ENCODE data around the gene AGAP3. TPM values are rescaled to one million over a fixed set of nuclear protein-coding genes. Genes with fewer than 3 reads are reported as not detected.

AGAP3 gene
- total RNA-seq, 3 donors from 2014 or later: 29.7 to 46.3 (median 35.1) TPM

- Mint-ChIP-seq H3K9me3 (no peaks in the 10 kb centered on the region), H3K36me3 (ENCODE audit: insufficient read depth) (peaks cover 11% of the 10 kb centered on the region), H3K4me1 (ENCODE audit: low read depth) (no peaks in the 10 kb centered on the region), H3K4me3 (no peak overlapping the region), H3K27me3 (ENCODE audit: low read depth) (no peaks in the 10 kb centered on the region)
- ATAC-seq: no peak
- DNase-seq: no peak
Observed at GRCh38 chr7:151131592-151132293, 45.5 kb downstream of the AGAP3 start.

- Mint-ChIP-seq H3K27me3 (ENCODE audit: low read depth) (no peaks in the 10 kb centered on the region), H3K36me3 (ENCODE audit: insufficient read depth) (peaks cover 11% of the 10 kb centered on the region), H3K9me3 (no peaks in the 10 kb centered on the region), H3K4me3 (no peak overlapping the region), H3K4me1 (ENCODE audit: low read depth) (no peaks in the 10 kb centered on the region)
- DNase-seq (no peak), ATAC-seq (no peak)
Observed at GRCh38 chr7:151132461-151133205, 46.4 kb downstream of the AGAP3 start.

GRCh38 chr7:151133266-151133985, 47.2 kb downstream of the AGAP3 start:
- peaks cover 11% of the 10 kb centered on the region for H3K36me3 Mint-ChIP-seq (ENCODE audit: insufficient read depth)

GRCh38 chr7:151133986-151134742, 47.9 kb downstream of the AGAP3 start:
- Mint-ChIP-seq H3K36me3 (ENCODE audit: insufficient read depth) (peaks cover 14% of the 10 kb centered on the region), H3K4me1 (ENCODE audit: low read depth) (no peaks in the 10 kb centered on the region), H3K27me3 (ENCODE audit: low read depth) (no peaks in the 10 kb centered on the region), H3K4me3 (no peak overlapping the region), H3K9me3 (no peaks in the 10 kb centered on the region)
- DNase-seq (no peak), ATAC-seq (no peak)

More at GRCh38 chr7:151133266-151133985, 47.2 kb downstream of the AGAP3 start:
- ATAC-seq (no peak), DNase-seq (no peak)
- H3K4me1 Mint-ChIP-seq (ENCODE audit: low read depth): no peaks in the 10 kb centered on the region
- H3K4me3 Mint-ChIP-seq: no peak overlapping the region
- H3K27me3 Mint-ChIP-seq (ENCODE audit: low read depth): no peaks in the 10 kb centered on the region
- H3K9me3 Mint-ChIP-seq: no peaks in the 10 kb centered on the region

GRCh38 chr7:151134743-151135524, 48.7 kb downstream of the AGAP3 start:
- Mint-ChIP-seq H3K4me3 (no peak overlapping the region), H3K36me3 (ENCODE audit: insufficient read depth) (peaks cover 14% of the 10 kb centered on the region), H3K4me1 (ENCODE audit: low read depth) (no peaks in the 10 kb centered on the region), H3K9me3 (no peaks in the 10 kb centered on the region), H3K27me3 (ENCODE audit: low read depth) (no peaks in the 10 kb centered on the region)
- ATAC-seq (no peak), DNase-seq (no peak)

GRCh38 chr7:151135525-151135845, 49.2 kb downstream of the AGAP3 start:
- Mint-ChIP-seq H3K4me3 (no peak overlapping the region), H3K36me3 (ENCODE audit: insufficient read depth) (peaks cover 15% of the 10 kb centered on the region), H3K9me3 (no peaks in the 10 kb centered on the region), H3K4me1 (ENCODE audit: low read depth) (no peaks in the 10 kb centered on the region), H3K27me3 (ENCODE audit: low read depth) (no peaks in the 10 kb centered on the region)
- DNase-seq (no peak), ATAC-seq (no peak)

- peaks cover 18% of the 10 kb centered on the region for H3K36me3 Mint-ChIP-seq (ENCODE audit: insufficient read depth)
- ATAC-seq (no peak), DNase-seq (peak; percentile 1)
- H3K27me3 Mint-ChIP-seq (ENCODE audit: low read depth): no peaks in the 10 kb centered on the region
- H3K4me1 Mint-ChIP-seq (ENCODE audit: low read depth): no peaks in the 10 kb centered on the region
- H3K9me3 Mint-ChIP-seq: no peaks in the 10 kb centered on the region
- H3K4me3 Mint-ChIP-seq: no peak overlapping the region
Observed at GRCh38 chr7:151135866-151136843, 49.9 kb downstream of the AGAP3 start.

GRCh38 chr7:151137076-151137675, 50.9 kb downstream of the AGAP3 start:
- H3K9me3 Mint-ChIP-seq: no peaks in the 10 kb centered on the region
- H3K4me3 Mint-ChIP-seq: no peak overlapping the region
- DNase-seq (peak; percentile 2), ATAC-seq (no peak)
- H3K36me3 Mint-ChIP-seq (ENCODE audit: insufficient read depth): peaks cover 15% of the 10 kb centered on the region
- H3K27me3 Mint-ChIP-seq (ENCODE audit: low read depth): no peaks in the 10 kb centered on the region
- no peaks in the 10 kb centered on the region for H3K4me1 Mint-ChIP-seq (ENCODE audit: low read depth)

GRCh38 chr7:151137791-151138152, 51.5 kb downstream of the AGAP3 start:
- H3K27me3 Mint-ChIP-seq (ENCODE audit: low read depth): no peaks in the 10 kb centered on the region
- H3K4me1 Mint-ChIP-seq (ENCODE audit: low read depth): no peaks in the 10 kb centered on the region
- DNase-seq (peak; percentile 1), ATAC-seq (no peak)
- peaks cover 15% of the 10 kb centered on the region for H3K36me3 Mint-ChIP-seq (ENCODE audit: insufficient read depth)
- no peaks in the 10 kb centered on the region for H3K9me3 Mint-ChIP-seq
- H3K4me3 Mint-ChIP-seq: no peak overlapping the region

GRCh38 chr7:151138153-151138851, 52.0 kb downstream of the AGAP3 start:
- no peaks in the 10 kb centered on the region for H3K4me1 Mint-ChIP-seq (ENCODE audit: low read depth)
- H3K9me3 Mint-ChIP-seq: no peaks in the 10 kb centered on the region
- H3K36me3 Mint-ChIP-seq (ENCODE audit: insufficient read depth): peaks cover 15% of the 10 kb centered on the region
- ATAC-seq (no peak), DNase-seq (peak; percentile 3)
- no peak overlapping the region for H3K4me3 Mint-ChIP-seq
- no peaks in the 10 kb centered on the region for H3K27me3 Mint-ChIP-seq (ENCODE audit: low read depth)

GRCh38 chr7:151139071-151139790, 53.0 kb downstream of the AGAP3 start:
- no peak for DNase-seq
- no peak overlapping the region for H3K4me3 Mint-ChIP-seq
- H3K27me3 Mint-ChIP-seq (ENCODE audit: low read depth): no peaks in the 10 kb centered on the region
- H3K4me1 Mint-ChIP-seq (ENCODE audit: low read depth): no peaks in the 10 kb centered on the region
- ATAC-seq: no peak
- H3K36me3 Mint-ChIP-seq (ENCODE audit: insufficient read depth): peaks cover 19% of the 10 kb centered on the region
- H3K9me3 Mint-ChIP-seq: no peaks in the 10 kb centered on the region

GRCh38 chr7:151139791-151140190, 53.5 kb downstream of the AGAP3 start:
- no peak overlapping the region for H3K4me3 Mint-ChIP-seq
- no peaks in the 10 kb centered on the region for H3K9me3 Mint-ChIP-seq
- H3K36me3 Mint-ChIP-seq (ENCODE audit: insufficient read depth): peaks cover 21% of the 10 kb centered on the region
- H3K4me1 Mint-ChIP-seq (ENCODE audit: low read depth): no peaks in the 10 kb centered on the region
- no peaks in the 10 kb centered on the region for H3K27me3 Mint-ChIP-seq (ENCODE audit: low read depth)
- DNase-seq (peak; percentile 3), ATAC-seq (no peak)
